HEK293T (cell line): ENCODE measurements around the gene MSTO1.

Experiments used
- BHLHE40 ChIP-seq: fragments of 450-650 bp; IDR thresholded peaks from 2 replicates; pipeline ENCODE4 v1.6.1; 2016; ENCODE audit warnings: mild to moderate bottlenecking, moderate library complexity, borderline replicate concordance
- ELF4 ChIP-seq: fragments of 450-650 bp; IDR thresholded peaks from 2 replicates; pipeline ENCODE4 v1.6.1; 2017; ENCODE audit warnings: antibody characterized with exemption
- FOXA1 ChIP-seq: fragments of 450-650 bp; IDR thresholded peaks from 2 replicates; pipeline ENCODE4 v1.6.1; 2016; ENCODE audit warnings: mild to moderate bottlenecking
- FOXM1 ChIP-seq: fragments of 450-650 bp; IDR thresholded peaks from 2 replicates; pipeline ENCODE4 v1.6.1; 2017; ENCODE audit warnings: mild to moderate bottlenecking, borderline replicate concordance
- HDGF ChIP-seq: fragments of 450-650 bp; IDR thresholded peaks from 2 replicates; pipeline ENCODE4 v1.6.1; 2017; ENCODE audit warnings: antibody characterized with exemption, borderline replicate concordance
- NFRKB ChIP-seq: fragments of 450-650 bp; IDR thresholded peaks from 2 replicates; pipeline ENCODE4 v1.6.1; 2016; ENCODE audit warnings: mild to moderate bottlenecking, moderate library complexity
- SP1 ChIP-seq: fragments of 450-650 bp; IDR thresholded peaks from 2 replicates; pipeline ENCODE4 v1.6.1; 2017
- SUZ12 ChIP-seq: fragments of 450-650 bp; IDR thresholded peaks from 2 replicates; pipeline ENCODE4 v1.6.1; 2016; ENCODE audit warnings: mild to moderate bottlenecking
- TARDBP ChIP-seq: fragments of 450-650 bp; IDR thresholded peaks from 2 replicates; pipeline ENCODE4 v1.6.1; 2016
- ZNF384 ChIP-seq: fragments of 450-650 bp; IDR thresholded peaks from 2 replicates; pipeline ENCODE4 v1.6.1; 2016

- TF ChIP-seq SP1 (no peak), TARDBP (no peak), HDGF (no peak), SUZ12 (no peak), ELF4 (no peak), FOXA1 (no peak), ZNF384 (no peak), FOXM1 (no peak), BHLHE40 (no peak), NFRKB (no peak)
Observed at GRCh38 chr1:155569988-155570592, 39.9 kb upstream of the MSTO1 start.
